Nephron progenitor cell (in vitro differentiated cells): ENCODE data around the gene TBX21.

Experiments
- DNase-seq: peaks from one replicate; pipeline ENCODE4 v3.0.0; 2021
- H3K27ac Mint-ChIP-seq: 2 replicates; pipeline ENCODE4 v1.8.0; 2021; ENCODE audit warnings: mild to moderate bottlenecking, moderate library complexity, mixed read lengths
- H3K27me3 Mint-ChIP-seq: 2 replicates; pipeline ENCODE4 v1.8.0; 2021; ENCODE audit warnings: mild to moderate bottlenecking, low read depth, mixed read lengths; ENCODE audit not compliant: poor library complexity
- H3K36me3 Mint-ChIP-seq: 2 replicates; pipeline ENCODE4 v1.8.0; 2021; ENCODE audit warnings: low read depth, mixed read lengths
- H3K4me1 Mint-ChIP-seq: 2 replicates; pipeline ENCODE4 v1.8.0; 2021; ENCODE audit warnings: mixed read lengths
- H3K4me3 Mint-ChIP-seq: 2 replicates; pipeline ENCODE4 v1.8.0; 2021; ENCODE audit warnings: mild to moderate bottlenecking, moderate library complexity, mixed read lengths
- H3K9me3 Mint-ChIP-seq: 2 replicates; pipeline ENCODE4 v1.8.0; 2021; ENCODE audit warnings: mild to moderate bottlenecking, moderate library complexity, mixed read lengths
- CTCF ChIP-seq: fragments of 200-600 bp; sonication (generic); IDR thresholded peaks from 2 replicates; pipeline ENCODE4 v1.5.0; 2021; ENCODE audit warnings: antibody characterized with exemption

Gene TBX21

GRCh38 chr17:47700471-47701449 lies 32.3 kb upstream of the TBX21 start:
- H3K27me3 Mint-ChIP-seq: peaks cover 9% of the 10 kb centered on the region
- TF ChIP-seq CTCF: no peak
- no peak for DNase-seq
- H3K4me3 Mint-ChIP-seq: no peak overlapping the region
- H3K36me3 Mint-ChIP-seq: peaks cover 24% of the 10 kb centered on the region
- peak overlapping the region; percentile 92 for H3K27ac Mint-ChIP-seq
- H3K9me3 Mint-ChIP-seq: no peaks in the 10 kb centered on the region
- peaks cover 70% of the 10 kb centered on the region for H3K4me1 Mint-ChIP-seq

- Mint-ChIP-seq H3K9me3 (no peaks in the 10 kb centered on the region), H3K36me3 (peaks cover 28% of the 10 kb centered on the region), H3K4me3 (peak overlapping the region; percentile 47), H3K4me1 (peaks cover 67% of the 10 kb centered on the region), H3K27me3 (peaks cover 11% of the 10 kb centered on the region), H3K27ac (peak overlapping the region; percentile 92)
- TF ChIP-seq CTCF: no peak
- DNase-seq: peak; percentile 61
Measured at GRCh38 chr17:47701608-47702007, 31.4 kb upstream of the TBX21 start.

DNA sequence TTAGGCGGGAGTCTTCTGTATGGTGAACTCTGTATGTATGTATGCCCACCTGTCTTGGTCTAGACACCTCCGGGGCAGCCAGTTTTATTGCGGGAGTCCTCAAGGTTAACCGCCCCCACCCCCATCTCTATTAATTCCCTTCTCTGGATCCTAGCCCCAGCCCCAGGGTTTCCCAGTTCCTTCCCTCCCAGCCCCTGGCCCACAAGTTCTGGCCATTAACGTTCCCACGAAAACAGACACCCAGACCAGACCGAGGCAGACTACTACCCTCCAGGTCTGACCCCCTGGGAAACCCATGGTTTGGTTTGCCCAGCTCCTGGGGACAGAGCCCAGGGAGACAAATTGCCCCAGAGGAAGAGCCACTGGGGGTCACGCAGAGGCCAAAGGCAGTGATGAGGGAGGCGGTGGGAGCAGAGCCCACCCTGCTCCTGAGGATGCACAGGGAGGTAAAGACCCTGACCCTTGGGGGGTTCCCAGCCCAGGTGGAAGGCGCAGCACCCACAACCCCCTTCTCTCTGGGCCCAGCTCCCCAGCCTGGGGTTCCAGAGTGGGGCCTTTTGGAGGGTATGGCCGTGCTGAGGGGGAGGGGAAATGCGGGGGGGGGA lies 30.5 kb upstream of the TBX21 start:
- Mint-ChIP-seq H3K27me3 (peaks cover 17% of the 10 kb centered on the region), H3K4me3 (peak overlapping the region; percentile 47), H3K27ac (peak overlapping the region; percentile 83), H3K36me3 (peaks cover 33% of the 10 kb centered on the region), H3K4me1 (peaks cover 63% of the 10 kb centered on the region), H3K9me3 (no peaks in the 10 kb centered on the region)
- no peak for DNase-seq
- TF ChIP-seq CTCF: no peak

- Mint-ChIP-seq H3K4me3 (no peak overlapping the region), H3K27ac (no peak overlapping the region), H3K9me3 (no peaks in the 10 kb centered on the region), H3K36me3 (peaks cover 33% of the 10 kb centered on the region), H3K27me3 (peaks cover 24% of the 10 kb centered on the region), H3K4me1 (peaks cover 68% of the 10 kb centered on the region)
- DNase-seq: peak; percentile 8
- no peak for TF ChIP-seq CTCF
Measured at GRCh38 chr17:47703191-47703591, 29.8 kb upstream of the TBX21 start.

DNA sequence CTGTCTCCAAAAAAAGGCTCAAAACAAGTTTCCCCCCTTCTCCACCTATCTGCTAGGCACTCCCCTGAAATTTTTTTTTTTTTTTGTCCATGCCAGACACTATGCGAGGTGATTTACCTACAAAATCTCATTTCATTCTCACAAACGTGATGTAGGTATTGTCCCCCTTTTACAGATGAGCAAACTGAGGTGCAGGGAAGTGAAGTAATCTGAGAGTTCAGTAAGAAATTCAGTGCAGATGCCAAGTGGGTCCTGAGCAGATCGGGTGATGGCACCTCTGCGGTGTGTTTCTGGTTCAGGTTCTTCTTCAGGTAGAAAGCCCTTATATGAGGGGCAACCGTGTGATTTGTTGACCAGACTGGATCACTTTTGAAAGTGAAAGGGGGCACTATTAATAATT lies 29.4 kb upstream of the TBX21 start:
- no peaks in the 10 kb centered on the region for H3K9me3 Mint-ChIP-seq
- DNase-seq: no peak
- peaks cover 70% of the 10 kb centered on the region for H3K4me1 Mint-ChIP-seq
- no peak overlapping the region for H3K27ac Mint-ChIP-seq
- no peak for TF ChIP-seq CTCF
- peaks cover 33% of the 10 kb centered on the region for H3K36me3 Mint-ChIP-seq
- H3K27me3 Mint-ChIP-seq: peaks cover 28% of the 10 kb centered on the region
- no peak overlapping the region for H3K4me3 Mint-ChIP-seq
